Activated naive CD8-positive, alpha-beta T cell treated with anti-CD3 and anti-CD28 coated beads, Interleukin-2, amount 50 U/mL, for 24 hours (primary cell): Measurements from ENCODE around the gene WNK2.

Source experiments
- ATAC-seq: fragments of 150-1000 bp; cut with Tn5 transposase; one replicate; pipeline ENCODE4 v1.10.0; 2021
- DNase-seq: peaks from one replicate; pipeline ENCODE4 v3.0.0; 2021
- H3K27ac Mint-ChIP-seq: one replicate; pipeline ENCODE4 v1.8.0; 2021; ENCODE audit warnings: mild to moderate bottlenecking, mixed read lengths
- H3K27me3 Mint-ChIP-seq: one replicate; pipeline ENCODE4 v1.8.0; 2021; ENCODE audit warnings: mixed read lengths
- H3K36me3 Mint-ChIP-seq: one replicate; pipeline ENCODE4 v1.8.0; 2021; ENCODE audit warnings: low read depth, mixed read lengths
- H3K4me1 Mint-ChIP-seq: one replicate; pipeline ENCODE4 v1.8.0; 2021; ENCODE audit warnings: mixed read lengths
- H3K4me3 Mint-ChIP-seq: one replicate; pipeline ENCODE4 v1.8.0; 2021; ENCODE audit warnings: mild to moderate bottlenecking, moderate library complexity, mixed read lengths
- H3K9me3 Mint-ChIP-seq: one replicate; pipeline ENCODE4 v1.8.0; 2021; ENCODE audit warnings: mixed read lengths

Gene WNK2

DNA sequence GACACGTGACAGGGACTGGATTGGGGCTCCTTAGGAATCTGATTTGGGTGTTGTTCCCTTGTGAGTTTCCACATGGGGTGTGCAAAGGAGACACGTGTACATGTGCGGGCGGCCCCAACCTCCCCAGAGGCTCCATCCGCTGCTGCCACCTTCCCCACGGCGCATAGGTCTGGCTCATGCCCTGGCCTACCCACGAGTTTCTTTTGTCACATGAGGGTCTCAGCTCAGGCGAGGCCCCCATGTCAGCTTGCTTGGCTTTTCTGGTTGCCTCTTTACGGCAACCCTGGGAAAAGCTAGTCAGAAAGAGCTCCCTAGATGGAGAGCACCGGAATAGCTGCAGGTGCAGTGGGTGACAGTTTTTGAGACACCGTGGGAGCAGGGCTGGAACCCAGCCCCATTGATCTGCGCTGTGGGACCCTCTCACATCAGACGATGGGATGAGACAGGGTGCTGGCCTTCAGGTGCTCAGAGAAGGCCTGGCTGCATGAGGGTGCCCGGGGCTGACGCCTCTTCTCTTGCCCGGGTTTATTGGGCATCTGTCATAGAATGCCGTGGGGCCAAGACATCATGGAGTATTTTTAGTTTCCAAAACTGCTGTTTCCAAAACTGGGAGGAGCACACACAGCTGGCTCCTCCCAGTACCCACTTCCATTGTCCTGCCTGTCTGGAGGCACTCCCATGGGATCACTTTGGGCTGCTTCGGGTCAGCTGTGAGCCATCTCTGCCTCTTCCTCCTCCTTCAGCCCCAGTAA, 107.8 kb downstream of the WNK2 start:
- DNase-seq: no peak
- H3K4me1 Mint-ChIP-seq: no peaks in the 10 kb centered on the region
- H3K27ac Mint-ChIP-seq: no peak overlapping the region
- no peaks in the 10 kb centered on the region for H3K9me3 Mint-ChIP-seq
- no peak overlapping the region for H3K4me3 Mint-ChIP-seq
- no peaks in the 10 kb centered on the region for H3K36me3 Mint-ChIP-seq
- peaks cover 4% of the 10 kb centered on the region for H3K27me3 Mint-ChIP-seq
- no peak for ATAC-seq

DNA sequence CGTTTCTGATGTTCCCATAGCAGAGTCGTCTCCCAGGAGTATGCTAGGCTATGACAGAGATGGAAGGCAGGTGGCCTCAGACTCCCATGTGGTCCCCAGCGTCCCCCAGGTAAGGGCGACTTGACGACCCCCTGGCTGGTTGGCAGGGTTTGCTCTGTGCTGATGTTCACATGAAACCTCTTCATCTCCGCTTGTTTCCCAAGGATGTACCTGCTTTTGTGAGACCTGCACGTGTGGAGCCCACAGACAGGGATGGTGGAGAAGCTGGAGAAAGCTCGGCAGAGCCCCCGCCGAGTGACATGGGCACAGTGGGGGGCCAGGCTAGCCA, 108.3 kb downstream of the WNK2 start:
- ATAC-seq (no peak), DNase-seq (no peak)
- no peaks in the 10 kb centered on the region for H3K36me3 Mint-ChIP-seq
- H3K27ac Mint-ChIP-seq: no peak overlapping the region
- no peaks in the 10 kb centered on the region for H3K9me3 Mint-ChIP-seq
- H3K4me3 Mint-ChIP-seq: no peak overlapping the region
- peaks cover 4% of the 10 kb centered on the region for H3K27me3 Mint-ChIP-seq
- H3K4me1 Mint-ChIP-seq: no peaks in the 10 kb centered on the region

DNA sequence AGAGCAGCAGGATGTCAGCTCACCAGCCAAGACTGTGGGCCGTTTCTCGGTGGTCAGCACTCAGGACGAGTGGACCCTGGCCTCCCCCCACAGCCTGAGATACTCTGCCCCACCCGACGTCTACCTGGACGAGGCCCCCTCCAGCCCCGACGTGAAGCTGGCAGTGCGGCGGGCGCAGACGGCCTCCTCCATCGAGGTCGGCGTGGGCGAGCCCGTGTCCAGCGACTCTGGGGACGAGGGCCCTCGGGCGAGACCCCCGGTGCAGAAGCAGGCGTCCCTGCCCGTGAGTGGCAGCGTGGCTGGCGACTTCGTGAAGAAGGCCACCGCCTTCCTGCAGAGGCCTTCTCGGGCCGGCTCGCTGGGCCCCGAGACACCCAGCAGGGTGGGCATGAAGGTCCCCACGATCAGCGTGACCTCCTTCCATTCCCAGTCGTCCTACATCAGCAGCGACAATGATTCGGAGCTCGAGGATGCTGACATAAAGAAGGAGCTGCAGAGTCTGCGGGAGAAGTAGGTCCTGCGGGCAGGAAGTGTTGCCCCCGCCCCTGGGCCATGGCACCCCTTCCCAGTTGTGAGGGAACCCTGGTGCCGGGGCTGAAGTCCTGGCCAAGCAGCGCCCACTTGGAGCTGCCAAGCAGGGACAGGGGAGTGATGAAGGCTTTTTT, 108.9 kb downstream of the WNK2 start:
- peaks cover 4% of the 10 kb centered on the region for H3K27me3 Mint-ChIP-seq
- no peak overlapping the region for H3K4me3 Mint-ChIP-seq
- ATAC-seq (no peak), DNase-seq (no peak)
- H3K36me3 Mint-ChIP-seq: no peaks in the 10 kb centered on the region
- no peak overlapping the region for H3K27ac Mint-ChIP-seq
- no peaks in the 10 kb centered on the region for H3K9me3 Mint-ChIP-seq
- no peaks in the 10 kb centered on the region for H3K4me1 Mint-ChIP-seq

DNA sequence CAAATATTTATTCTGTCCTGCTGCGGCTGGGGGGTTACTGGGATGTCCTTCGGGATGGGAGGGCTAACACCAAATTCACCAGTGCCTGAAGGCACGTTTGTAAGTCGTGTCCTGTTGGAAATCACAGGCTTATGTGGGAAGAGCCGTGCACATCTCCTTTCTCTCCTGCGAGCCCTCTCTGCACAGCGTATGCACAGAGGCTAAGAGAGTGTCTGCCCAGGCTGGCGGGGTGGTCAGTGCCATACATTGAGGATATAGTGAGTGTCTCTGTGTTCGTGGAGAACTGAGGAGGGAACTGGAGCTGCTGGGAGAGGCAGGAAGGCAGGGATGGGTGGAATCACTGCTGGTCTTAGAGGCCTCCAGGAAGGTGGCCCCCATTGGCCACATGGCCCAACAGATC, 110.1 kb downstream of the WNK2 start:
- H3K36me3 Mint-ChIP-seq: no peaks in the 10 kb centered on the region
- peaks cover 4% of the 10 kb centered on the region for H3K27me3 Mint-ChIP-seq
- no peak overlapping the region for H3K4me3 Mint-ChIP-seq
- ATAC-seq (no peak), DNase-seq (no peak)
- no peaks in the 10 kb centered on the region for H3K4me1 Mint-ChIP-seq
- no peak overlapping the region for H3K27ac Mint-ChIP-seq
- no peaks in the 10 kb centered on the region for H3K9me3 Mint-ChIP-seq

DNA sequence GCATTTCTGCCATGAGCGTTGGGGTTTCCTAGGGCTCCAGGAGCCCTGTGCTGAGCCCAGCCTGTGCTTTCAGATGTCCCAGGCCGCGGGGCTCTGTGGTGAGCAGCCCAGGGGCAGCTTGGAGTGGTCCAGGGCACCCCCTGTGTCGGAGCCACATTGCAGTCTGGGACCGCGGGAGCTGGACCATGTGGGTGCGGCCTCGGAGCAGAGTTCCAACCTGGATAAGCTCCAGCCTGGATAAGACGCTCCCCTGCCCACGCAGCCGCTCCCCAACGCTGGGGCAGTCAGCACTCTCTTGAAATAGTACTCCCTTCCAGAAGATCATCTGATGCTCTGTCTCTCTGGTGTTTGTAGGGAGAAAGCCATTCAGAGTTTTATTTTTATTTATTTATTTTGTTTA, 111.1 kb downstream of the WNK2 start:
- H3K27me3 Mint-ChIP-seq: peaks cover 2% of the 10 kb centered on the region
- ATAC-seq (no peak), DNase-seq (no peak)
- no peaks in the 10 kb centered on the region for H3K4me1 Mint-ChIP-seq
- H3K27ac Mint-ChIP-seq: no peak overlapping the region
- no peak overlapping the region for H3K4me3 Mint-ChIP-seq
- no peaks in the 10 kb centered on the region for H3K9me3 Mint-ChIP-seq
- no peaks in the 10 kb centered on the region for H3K36me3 Mint-ChIP-seq

DNA sequence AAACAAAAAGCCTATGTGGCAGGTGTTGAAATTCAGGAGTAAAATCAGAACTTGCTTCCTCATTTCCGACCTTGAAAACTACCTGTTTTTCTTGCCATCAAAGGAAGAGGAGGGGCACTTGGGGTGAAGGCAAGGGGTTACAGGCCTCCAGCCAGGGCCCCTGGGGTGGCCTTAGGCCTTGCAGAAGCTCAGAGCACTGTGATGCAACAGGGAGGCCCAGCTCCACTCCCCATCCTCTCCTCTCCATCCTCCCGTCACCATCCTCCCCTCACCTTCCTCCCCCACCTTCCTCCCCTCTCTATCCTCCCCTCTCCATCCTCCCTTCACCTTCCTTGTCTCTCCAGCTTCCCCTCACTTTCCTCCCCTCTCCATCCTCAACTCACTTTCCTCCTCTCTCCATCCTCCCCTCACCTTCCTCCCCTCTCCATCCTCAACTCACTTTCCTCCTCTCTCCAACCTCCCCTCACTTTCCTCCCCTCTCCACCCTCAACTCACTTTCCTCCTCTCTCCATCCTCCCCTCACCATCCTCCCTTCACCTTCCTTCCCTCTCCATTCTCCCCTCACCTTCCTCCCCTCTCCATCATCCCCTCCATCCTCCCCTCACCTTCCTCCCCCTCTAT, 111.6 kb downstream of the WNK2 start:
- ATAC-seq: no peak
- Mint-ChIP-seq H3K36me3 (no peaks in the 10 kb centered on the region), H3K27me3 (peaks cover 2% of the 10 kb centered on the region), H3K27ac (no peak overlapping the region), H3K9me3 (no peaks in the 10 kb centered on the region), H3K4me1 (no peaks in the 10 kb centered on the region), H3K4me3 (no peak overlapping the region)
- DNase-seq: no peak

DNA sequence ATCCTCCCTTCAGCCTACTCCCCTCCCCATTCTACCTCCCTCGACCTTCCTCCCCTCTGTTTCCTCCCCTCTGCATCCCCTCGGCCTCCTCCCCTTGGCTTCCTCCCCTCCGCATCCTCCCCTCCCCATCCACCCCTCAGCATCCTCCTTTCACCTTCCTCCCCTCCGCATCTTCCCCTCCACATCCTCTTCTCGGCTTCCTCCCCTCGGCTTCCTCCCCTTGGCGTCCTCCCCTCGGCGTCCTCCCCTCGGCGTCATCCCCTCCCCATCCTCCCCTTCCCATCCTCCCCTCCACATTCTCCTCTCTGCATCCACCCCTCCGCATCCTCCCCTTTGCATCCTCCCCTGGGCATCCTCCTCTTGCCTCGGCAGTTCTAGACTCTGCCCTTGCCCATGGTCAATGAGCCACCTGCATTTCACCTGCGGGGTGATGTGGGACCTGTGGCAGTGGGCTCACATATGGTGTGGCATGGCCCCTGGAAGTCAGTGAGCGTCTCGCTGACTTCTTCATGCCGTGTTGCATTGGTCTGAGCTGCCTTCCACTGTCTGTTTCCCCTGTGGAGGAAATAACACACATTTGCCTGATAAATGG, 113.0 kb downstream of the WNK2 start:
- no peak for DNase-seq
- Mint-ChIP-seq H3K27me3 (peaks cover 2% of the 10 kb centered on the region), H3K36me3 (no peaks in the 10 kb centered on the region), H3K27ac (no peak overlapping the region), H3K4me3 (no peak overlapping the region), H3K9me3 (no peaks in the 10 kb centered on the region), H3K4me1 (peaks cover 1% of the 10 kb centered on the region)
- no peak for ATAC-seq

DNA sequence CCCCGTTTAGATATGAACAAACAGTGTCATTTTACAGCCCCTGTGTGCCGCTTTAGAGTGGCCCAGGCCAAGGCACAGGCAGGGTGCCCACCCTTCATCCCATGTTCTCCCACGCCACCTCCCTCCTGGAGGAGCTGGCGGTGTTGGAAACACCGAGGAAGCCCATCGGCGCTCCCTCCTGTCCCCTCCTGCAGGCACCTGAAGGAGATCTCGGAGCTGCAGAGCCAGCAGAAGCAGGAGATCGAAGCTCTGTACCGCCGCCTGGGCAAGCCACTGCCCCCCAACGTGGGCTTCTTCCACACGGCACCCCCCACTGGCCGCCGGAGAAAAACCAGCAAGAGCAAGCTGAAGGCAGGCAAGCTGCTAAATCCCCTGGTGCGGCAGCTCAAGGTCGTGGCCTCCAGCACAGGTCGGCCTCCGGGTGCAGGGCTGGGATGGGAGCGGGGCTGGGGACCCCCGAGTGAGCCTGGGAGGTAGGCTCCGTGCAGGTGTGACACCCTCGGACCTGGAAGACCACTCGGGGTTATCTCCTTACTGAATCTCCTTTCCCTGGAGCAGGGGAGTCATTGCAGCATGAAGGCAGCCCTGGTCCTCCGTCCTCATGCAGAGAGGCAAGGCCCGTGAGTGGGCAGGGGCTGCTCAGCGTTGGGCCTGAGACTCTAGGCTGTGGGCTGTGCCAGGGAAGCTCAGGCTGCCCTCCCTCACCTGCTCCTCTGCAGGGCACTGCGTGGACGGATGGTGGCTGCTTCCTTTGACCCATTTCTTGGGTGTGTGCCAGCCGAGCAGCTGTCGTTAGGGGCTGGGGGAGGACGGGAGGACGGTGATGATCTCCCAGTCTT, 113.9 kb downstream of the WNK2 start:
- ATAC-seq (no peak), DNase-seq (no peak)
- Mint-ChIP-seq H3K9me3 (no peaks in the 10 kb centered on the region), H3K27me3 (peaks cover 2% of the 10 kb centered on the region), H3K4me1 (peaks cover 3% of the 10 kb centered on the region), H3K4me3 (no peak overlapping the region), H3K36me3 (no peaks in the 10 kb centered on the region), H3K27ac (no peak overlapping the region)

DNA sequence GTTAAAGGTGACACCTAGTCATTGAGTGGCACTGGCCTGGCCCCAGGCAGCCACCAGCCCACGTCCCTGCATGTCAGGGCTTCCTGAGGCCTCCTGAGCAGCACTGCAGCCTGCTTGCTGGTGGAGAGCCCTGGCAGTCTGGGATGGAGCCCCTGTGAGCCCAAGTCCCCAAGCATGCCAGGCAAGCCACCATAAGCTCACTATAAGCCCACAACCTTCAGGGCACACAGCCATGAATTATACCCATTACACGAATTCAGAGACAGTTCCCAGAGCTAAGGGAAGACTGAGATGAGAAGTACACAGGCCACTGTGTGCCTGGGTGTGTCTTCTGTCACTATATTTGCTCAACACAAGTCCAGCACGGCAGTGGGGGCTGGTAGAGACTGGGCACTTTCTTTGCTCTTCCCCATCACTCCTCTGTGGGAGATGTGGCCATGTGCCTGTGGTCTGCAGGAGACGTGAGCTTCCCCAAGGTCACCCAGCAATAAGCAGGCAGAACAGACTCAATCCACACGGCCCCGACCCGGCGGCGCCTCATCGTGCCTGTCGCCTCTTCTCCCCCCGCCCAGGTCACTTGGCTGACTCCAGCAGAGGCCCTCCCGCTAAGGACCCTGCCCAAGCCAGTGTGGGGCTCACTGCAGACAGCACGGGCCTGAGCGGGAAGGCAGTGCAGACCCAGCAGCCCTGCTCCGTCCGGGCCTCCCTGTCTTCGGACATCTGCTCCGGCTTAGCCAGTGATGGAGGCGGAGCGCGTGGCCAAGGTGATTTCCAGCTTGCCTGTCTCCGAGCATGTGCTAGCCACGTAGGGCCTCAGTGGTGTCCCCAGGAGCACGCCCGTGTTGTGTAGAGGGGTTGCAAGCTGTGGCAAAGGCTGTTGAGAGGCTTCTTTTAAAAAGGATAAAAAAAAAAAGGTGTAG, 114.8 kb downstream of the WNK2 start:
- Mint-ChIP-seq H3K9me3 (no peaks in the 10 kb centered on the region), H3K36me3 (no peaks in the 10 kb centered on the region), H3K27me3 (no peaks in the 10 kb centered on the region), H3K27ac (no peak overlapping the region), H3K4me3 (no peak overlapping the region), H3K4me1 (peaks cover 3% of the 10 kb centered on the region)
- DNase-seq (no peak), ATAC-seq (no peak)

DNA sequence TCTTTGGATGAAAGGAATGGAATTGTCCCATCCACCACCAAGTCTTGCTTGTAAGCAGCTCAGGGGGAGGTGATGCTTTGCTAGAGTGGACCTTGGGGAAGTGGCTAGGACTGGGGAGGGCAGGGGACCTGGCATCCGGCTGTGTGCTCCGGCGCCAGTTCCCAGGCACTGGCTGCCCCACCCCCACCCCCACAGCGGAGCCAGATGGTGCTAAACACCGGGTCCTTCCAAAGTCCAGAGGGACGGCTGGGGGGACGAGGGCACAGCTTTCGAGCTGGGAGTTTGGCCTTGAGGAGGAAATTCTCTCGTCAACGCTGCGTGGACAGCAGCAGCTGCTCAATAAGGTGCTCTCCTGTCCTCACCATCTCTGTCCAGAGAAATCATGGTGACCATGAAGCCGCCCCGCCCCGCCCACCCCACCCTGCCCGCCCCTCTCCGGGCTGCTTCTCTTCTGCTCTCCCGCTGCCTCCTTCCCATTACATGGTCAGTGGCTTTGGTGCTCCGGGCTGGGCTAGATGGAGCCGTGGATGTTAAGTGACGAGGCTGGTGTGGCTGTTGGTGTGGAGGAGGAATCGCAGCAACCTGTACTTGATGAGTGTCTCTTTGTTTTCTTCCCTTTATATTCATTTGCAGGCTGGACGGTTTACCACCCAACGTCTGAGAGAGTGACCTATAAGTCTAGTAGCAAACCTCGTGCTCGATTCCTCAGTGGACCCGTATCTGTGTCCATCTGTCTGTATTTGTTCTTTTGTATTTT, 115.7 kb downstream of the WNK2 start:
- Mint-ChIP-seq H3K27ac (no peak overlapping the region), H3K36me3 (no peaks in the 10 kb centered on the region), H3K4me1 (peaks cover 3% of the 10 kb centered on the region), H3K27me3 (no peaks in the 10 kb centered on the region), H3K9me3 (no peaks in the 10 kb centered on the region), H3K4me3 (no peak overlapping the region)
- no peak for DNase-seq
- ATAC-seq: no peak

DNA sequence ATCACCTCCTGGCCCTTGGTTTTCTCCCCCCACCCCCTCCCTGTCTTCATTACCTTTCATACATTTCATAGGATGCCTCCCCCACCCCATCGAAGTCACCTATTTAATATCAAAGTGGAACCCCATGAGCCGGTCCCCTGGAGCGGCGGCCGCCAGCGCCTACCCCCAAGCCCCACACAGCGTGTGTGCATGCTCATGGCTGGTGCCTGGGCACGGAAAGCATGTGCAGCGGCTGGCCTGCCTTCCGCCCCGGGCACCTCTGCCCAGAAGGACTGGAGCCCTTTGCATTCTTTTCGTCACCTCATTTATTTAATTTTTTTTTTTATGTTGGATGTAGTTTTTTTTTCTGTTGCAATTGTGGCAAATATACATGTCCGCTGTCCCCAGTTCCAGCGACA, 116.2 kb downstream of the WNK2 start:
- no peak overlapping the region for H3K4me3 Mint-ChIP-seq
- H3K27ac Mint-ChIP-seq: no peak overlapping the region
- H3K27me3 Mint-ChIP-seq: no peaks in the 10 kb centered on the region
- no peaks in the 10 kb centered on the region for H3K9me3 Mint-ChIP-seq
- no peaks in the 10 kb centered on the region for H3K36me3 Mint-ChIP-seq
- H3K4me1 Mint-ChIP-seq: peaks cover 3% of the 10 kb centered on the region
- no peak for DNase-seq
- ATAC-seq: no peak

DNA sequence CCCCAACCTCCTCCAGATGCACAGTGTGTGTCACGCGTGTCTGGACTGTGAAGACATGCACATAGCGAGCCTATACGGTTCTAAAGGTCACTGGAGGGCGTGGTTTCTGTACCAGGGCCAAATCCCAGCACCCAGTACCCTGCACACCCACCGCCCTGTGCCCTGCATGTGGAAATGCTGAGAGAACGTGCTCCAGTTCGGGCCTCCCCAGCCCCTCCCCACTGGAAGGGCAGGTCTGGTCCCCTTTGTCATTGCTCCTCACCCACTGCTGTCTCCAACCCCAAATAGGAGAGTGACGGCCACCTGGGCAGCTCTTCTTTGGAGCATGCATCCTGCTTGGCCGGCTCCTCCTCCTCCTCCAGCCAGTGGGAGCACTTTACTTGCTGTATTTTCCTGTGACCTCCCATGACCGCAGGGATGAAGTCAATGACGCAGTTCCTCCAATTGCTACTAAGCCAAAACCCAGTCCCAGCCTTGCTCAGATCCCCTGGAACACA, 116.7 kb downstream of the WNK2 start:
- H3K27ac Mint-ChIP-seq: no peak overlapping the region
- H3K36me3 Mint-ChIP-seq: no peaks in the 10 kb centered on the region
- H3K27me3 Mint-ChIP-seq: no peaks in the 10 kb centered on the region
- ATAC-seq: no peak
- DNase-seq: no peak
- no peaks in the 10 kb centered on the region for H3K9me3 Mint-ChIP-seq
- H3K4me3 Mint-ChIP-seq: no peak overlapping the region
- H3K4me1 Mint-ChIP-seq: peaks cover 3% of the 10 kb centered on the region

DNA sequence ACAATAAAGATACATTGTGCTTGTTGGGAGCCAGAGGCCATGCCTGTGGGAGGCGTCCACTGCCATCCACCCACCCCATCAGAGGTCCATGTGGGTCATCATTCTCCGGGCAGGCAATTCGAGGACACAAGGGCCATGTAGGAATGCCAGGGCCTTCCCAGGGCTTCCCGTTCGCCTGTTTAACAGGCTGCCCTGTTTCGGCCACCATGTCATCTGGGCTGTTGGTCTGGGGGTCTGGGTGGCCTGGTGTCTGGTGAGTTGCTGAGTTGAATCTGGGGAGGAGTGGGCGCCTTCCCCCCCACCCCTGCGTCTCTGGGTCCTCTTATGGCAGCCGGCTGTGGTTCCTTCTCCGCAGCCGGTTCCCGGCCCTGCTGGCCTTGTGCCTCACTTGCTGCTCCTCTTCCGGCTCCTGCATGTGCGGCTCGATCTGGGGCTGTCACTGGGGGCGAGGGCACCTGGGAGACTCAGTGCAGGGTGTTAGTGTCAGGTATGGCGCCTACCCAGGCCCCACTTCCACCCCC, 117.4 kb downstream of the WNK2 start:
- DNase-seq (no peak), ATAC-seq (no peak)
- Mint-ChIP-seq H3K4me3 (no peak overlapping the region), H3K27ac (no peak overlapping the region), H3K9me3 (no peaks in the 10 kb centered on the region), H3K36me3 (no peaks in the 10 kb centered on the region), H3K4me1 (peaks cover 3% of the 10 kb centered on the region), H3K27me3 (no peaks in the 10 kb centered on the region)
